Measurements from ENCODE around the gene MTCL1.

Gene MTCL1

DNA sequence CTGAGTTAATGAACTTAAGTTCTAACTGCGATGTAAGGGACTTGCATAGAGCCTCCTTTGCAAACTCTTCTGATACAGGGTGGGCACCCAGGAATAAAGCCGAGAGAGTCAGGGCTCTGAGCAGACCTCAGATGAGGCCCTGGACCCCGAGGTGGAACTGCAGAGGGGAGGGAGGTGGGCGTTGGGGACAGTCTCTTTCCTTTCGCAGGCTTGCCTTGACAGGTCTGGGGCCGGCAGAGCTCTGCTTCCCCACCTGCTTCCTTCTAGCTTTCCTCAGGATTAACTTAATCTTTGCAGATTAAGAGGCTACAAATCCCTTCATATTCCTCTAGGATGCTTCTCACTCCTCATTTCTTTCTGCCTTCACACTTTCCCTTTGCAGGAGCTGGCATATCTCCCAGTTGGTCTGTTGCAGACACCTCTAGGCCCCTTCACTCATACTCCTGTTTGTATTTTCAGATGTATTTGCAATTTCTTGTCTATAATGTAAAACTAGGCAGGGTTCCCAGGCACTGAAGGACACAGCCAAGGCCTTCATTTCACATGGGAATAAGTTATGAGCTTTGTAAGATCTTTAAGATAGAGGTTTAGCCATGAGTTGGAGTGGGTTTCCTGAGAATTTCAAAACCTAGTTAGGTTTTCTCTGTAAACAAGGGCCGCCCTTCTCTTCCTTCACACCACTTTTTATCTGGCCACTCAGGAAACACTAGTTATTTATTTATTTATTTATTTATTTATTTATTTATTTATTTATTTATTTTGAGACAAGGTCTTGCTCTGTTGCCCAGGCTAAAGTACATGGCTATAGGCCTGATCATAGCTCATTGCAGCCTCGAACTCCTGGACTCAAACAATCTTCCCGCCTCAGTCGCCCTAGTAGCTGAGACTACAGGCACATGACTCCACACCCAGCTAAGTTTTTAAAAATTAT is 70.9 kb downstream of the MTCL1 start:
- no peak for TF ChIP-seq Cebpa-rat (IDR thresholded peaks at IDR 0.05)
- H3K27ac ChIP-seq = peak overlapping the region; percentile 99
- H3K9me3 ChIP-seq = no peaks in the 10 kb centered on the region
- peaks cover 97% of the 10 kb centered on the region for H3K4me1 ChIP-seq
- H3K36me3 ChIP-seq = peaks cover 43% of the 10 kb centered on the region
- peak overlapping the region; percentile 96 for H3K4me2 ChIP-seq
- peaks cover 15% of the 10 kb centered on the region for H4K20me1 ChIP-seq
- H3K9ac ChIP-seq = peak overlapping the region; percentile 66
- 0 out of 2 replicates have a peak overlapping the region, but pooled peaks have one; percentile 21 for H3K4me3 ChIP-seq
- no peaks in the 10 kb centered on the region for H3K27me3 ChIP-seq

DNA sequence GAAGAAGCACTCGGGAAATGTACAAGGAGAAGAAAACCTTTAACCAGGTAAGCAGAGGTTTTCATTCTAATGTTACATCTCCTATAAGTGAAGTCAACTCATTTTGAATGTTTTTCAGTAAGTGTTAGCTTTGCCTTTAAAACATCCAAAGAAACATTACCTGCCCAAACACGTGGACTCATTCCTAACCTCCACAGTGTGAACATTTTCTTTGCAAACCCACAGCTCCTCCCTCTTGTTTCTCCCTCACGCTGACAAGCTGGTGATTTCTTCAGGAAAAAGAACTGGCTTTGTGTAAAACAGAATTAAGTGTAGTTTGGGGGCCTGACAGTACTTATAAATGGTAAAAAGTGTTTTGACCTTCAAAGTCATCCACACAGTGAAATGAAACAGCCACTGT is 72.5 kb downstream of the MTCL1 start:
- Histone ChIP-seq H3K27me3 (no peaks in the 10 kb centered on the region), H4K20me1 (peaks cover 6% of the 10 kb centered on the region; the same call in 1 of the 2 replicates), H3K27ac (peak overlapping the region; percentile 99), H3K4me3 (peak overlapping the region; percentile 12; the same call in 1 of the 2 replicates), H3K4me2 (peak overlapping the region; percentile 96), H3K9me3 (no peaks in the 10 kb centered on the region), H3K4me1 (peaks cover 91% of the 10 kb centered on the region), H3K9ac (peak overlapping the region; percentile 66), H3K36me3 (peaks cover 34% of the 10 kb centered on the region; the same call in 1 of the 2 replicates)
- TF ChIP-seq Cebpa-rat (IDR thresholded peaks at IDR 0.05) = no peak

DNA sequence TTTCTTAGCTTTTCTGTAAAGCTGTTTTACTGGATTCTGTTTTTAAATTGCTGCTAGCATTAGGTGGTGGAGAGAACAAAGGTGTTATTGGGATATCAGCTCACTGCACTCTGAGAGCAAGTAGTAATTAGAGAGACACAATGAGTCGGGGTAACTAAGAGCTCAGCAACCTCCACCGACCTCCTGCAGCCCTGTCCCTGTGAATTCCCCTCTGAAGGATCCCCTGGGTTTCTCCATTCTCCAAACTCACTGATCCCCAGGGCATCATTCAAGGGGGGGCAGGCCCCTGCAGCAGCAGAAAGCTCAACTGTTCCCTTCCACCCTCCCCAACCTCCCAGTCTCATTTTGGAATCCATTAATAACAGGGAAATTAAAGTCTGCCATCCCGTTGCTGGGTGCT is 73.0 kb downstream of the MTCL1 start:
- TF ChIP-seq Cebpa-rat (IDR thresholded peaks at IDR 0.05) = no peak
- Histone ChIP-seq H3K36me3 (peaks cover 32% of the 10 kb centered on the region; the same call in 1 of the 2 replicates), H3K27ac (peak overlapping the region; percentile 99), H3K27me3 (no peaks in the 10 kb centered on the region), H4K20me1 (peaks cover under 1% of the 10 kb centered on the region; the same call in 1 of the 2 replicates), H3K4me3 (peak overlapping the region; percentile 92; the same call in 1 of the 2 replicates), H3K4me1 (peaks cover 86% of the 10 kb centered on the region), H3K9ac (peak overlapping the region; percentile 99), H3K9me3 (no peaks in the 10 kb centered on the region), H3K4me2 (peak overlapping the region; percentile 96)

DNA sequence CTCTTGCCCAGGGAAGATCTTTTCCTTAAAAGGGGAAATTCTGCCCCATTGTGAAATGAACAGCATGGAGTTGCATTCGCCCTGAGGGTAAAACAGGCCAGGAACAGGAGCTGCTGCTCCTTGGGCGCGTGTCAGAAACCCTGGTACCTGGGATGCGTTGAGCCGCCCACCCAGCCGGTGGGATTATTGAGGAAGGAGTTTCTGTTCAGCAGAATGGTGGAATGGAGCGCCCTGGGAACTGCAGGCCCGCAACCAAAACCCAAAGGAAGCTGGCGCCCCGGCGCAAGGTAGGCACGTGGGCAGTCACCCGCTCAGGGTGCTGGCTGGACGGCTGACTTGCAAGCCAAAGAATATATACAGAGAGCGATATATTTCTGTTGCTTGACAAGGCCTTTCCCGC is 73.5 kb downstream of the MTCL1 start:
- peak overlapping the region; percentile 92 for H3K4me3 ChIP-seq
- no peak for TF ChIP-seq Cebpa-rat (IDR thresholded peaks at IDR 0.05)
- no peaks in the 10 kb centered on the region for H3K9me3 ChIP-seq

DNA sequence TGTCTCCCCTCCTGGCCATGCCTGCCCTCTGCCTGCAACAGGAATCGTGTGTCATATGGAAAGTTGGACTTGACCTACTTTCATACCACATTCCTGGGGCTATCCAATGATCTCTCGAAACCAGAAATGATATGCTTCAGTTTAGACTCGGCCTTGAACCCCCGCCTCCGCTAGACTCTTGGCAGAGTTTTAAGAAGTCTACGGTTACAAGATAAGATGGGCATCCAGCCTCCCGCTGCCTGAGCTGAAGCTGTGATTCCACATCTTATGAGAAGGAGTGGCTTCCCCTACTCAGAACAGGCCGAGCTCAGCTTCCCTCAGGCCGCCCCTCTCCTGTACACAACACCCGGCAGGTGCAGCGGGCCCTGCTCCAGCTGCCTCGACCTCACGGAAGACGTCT is 73.9 kb downstream of the MTCL1 start:
- peak overlapping the region; percentile 99 for H3K27ac ChIP-seq
- H4K20me1 ChIP-seq = no peaks in the 10 kb centered on the region
- no peak for TF ChIP-seq Cebpa-rat (IDR thresholded peaks at IDR 0.05)
- H3K9me3 ChIP-seq = no peaks in the 10 kb centered on the region; the same call in 1 of the 2 replicates
- H3K4me2 ChIP-seq = peak overlapping the region; percentile 96
- no peaks in the 10 kb centered on the region for H3K27me3 ChIP-seq
- H3K4me1 ChIP-seq = peaks cover 77% of the 10 kb centered on the region
- H3K9ac ChIP-seq = peak overlapping the region; percentile 99
- peak overlapping the region; percentile 92 for H3K4me3 ChIP-seq
- peaks cover 37% of the 10 kb centered on the region for H3K36me3 ChIP-seq

More for the DNA sequence above, 73.5 kb downstream of the MTCL1 start:
- Histone ChIP-seq H3K9ac (peak overlapping the region; percentile 99), H3K27me3 (no peaks in the 10 kb centered on the region), H3K4me1 (peaks cover 81% of the 10 kb centered on the region), H3K36me3 (peaks cover 37% of the 10 kb centered on the region), H3K27ac (peak overlapping the region; percentile 99), H3K4me2 (peak overlapping the region; percentile 96), H4K20me1 (no peaks in the 10 kb centered on the region)

GRCh38 chr18:8780227-8780626 is 74.9 kb downstream of the MTCL1 start:
- Histone ChIP-seq H3K27ac (peak overlapping the region; percentile 99), H4K20me1 (no peaks in the 10 kb centered on the region), H3K4me3 (peak overlapping the region; percentile 92), H3K4me2 (peak overlapping the region; percentile 96), H3K27me3 (no peaks in the 10 kb centered on the region), H3K4me1 (peaks cover 67% of the 10 kb centered on the region), H3K9me3 (no peaks in the 10 kb centered on the region; the same call in 1 of the 2 replicates), H3K9ac (peak overlapping the region; percentile 99), H3K36me3 (peaks cover 37% of the 10 kb centered on the region)
- no peak for TF ChIP-seq Cebpa-rat (IDR thresholded peaks at IDR 0.05)

DNA sequence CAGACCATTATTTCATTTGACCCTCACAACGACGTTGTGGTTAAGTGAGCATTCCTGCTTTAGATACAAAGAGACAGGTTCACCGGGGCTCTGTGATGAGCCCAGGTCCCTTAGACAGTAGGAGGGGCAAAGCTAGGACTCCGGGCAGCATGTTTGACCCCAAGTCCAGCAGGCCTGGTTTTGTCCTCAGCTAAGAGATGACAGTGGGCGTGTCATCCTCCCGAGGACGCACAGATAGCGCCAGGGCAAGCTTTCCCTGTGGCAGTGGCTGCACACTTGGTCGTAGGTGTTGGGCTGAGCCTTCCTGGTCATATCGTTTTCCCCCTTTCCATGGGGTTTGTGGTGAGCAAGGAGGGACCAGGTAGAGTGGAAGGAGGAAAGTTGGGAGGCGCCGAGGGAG is 76.3 kb downstream of the MTCL1 start:
- peaks cover 51% of the 10 kb centered on the region for H3K36me3 ChIP-seq
- peaks cover 5% of the 10 kb centered on the region; the same call in 1 of the 2 replicates for H4K20me1 ChIP-seq
- peaks cover 53% of the 10 kb centered on the region for H3K4me1 ChIP-seq
- TF ChIP-seq Cebpa-rat (IDR thresholded peaks at IDR 0.05) = no peak
- H3K4me2 ChIP-seq = peak overlapping the region; percentile 96
- peak overlapping the region; percentile 99 for H3K9ac ChIP-seq
- H3K4me3 ChIP-seq = peak overlapping the region; percentile 92
- no peaks in the 10 kb centered on the region; the same call in 1 of the 2 replicates for H3K9me3 ChIP-seq
- H3K27me3 ChIP-seq = no peaks in the 10 kb centered on the region
- H3K27ac ChIP-seq = peak overlapping the region; percentile 99

GRCh38 chr18:8783335-8783993 is 78.1 kb downstream of the MTCL1 start:
- TF ChIP-seq Cebpa-rat (IDR thresholded peaks at IDR 0.05) = no peak
- Histone ChIP-seq H3K4me1 (peaks cover 41% of the 10 kb centered on the region), H4K20me1 (peaks cover 23% of the 10 kb centered on the region; the same call in 1 of the 2 replicates), H3K9me3 (no peaks in the 10 kb centered on the region; the same call in 1 of the 2 replicates), H3K27ac (peak overlapping the region; percentile 99), H3K27me3 (no peaks in the 10 kb centered on the region), H3K36me3 (peaks cover 65% of the 10 kb centered on the region), H3K4me2 (peak overlapping the region; percentile 96), H3K9ac (peak overlapping the region; percentile 99), H3K4me3 (peak overlapping the region; percentile 92)

GRCh38 chr18:8783994-8784530 is 78.7 kb downstream of the MTCL1 start:
- Histone ChIP-seq H4K20me1 (peaks cover 29% of the 10 kb centered on the region; the same call in 1 of the 2 replicates), H3K4me2 (peak overlapping the region; percentile 96), H3K27me3 (no peaks in the 10 kb centered on the region), H3K4me1 (peaks cover 41% of the 10 kb centered on the region), H3K27ac (peak overlapping the region; percentile 99), H3K9ac (peak overlapping the region; percentile 99), H3K9me3 (no peaks in the 10 kb centered on the region; the same call in 1 of the 2 replicates), H3K4me3 (peak overlapping the region; percentile 92), H3K36me3 (peaks cover 65% of the 10 kb centered on the region)
- no peak for TF ChIP-seq Cebpa-rat (IDR thresholded peaks at IDR 0.05)
